SIG-M5 (cell line): ENCODE results near the gene MPHOSPH9.
"Not testable (repeated sequence)": the region's sequence is repeated elsewhere in the genome, so short reads cannot be mapped to it uniquely, and the experiment has no call there.

ENCODE experiments used
- DNase-seq: peaks from one replicate; lab custom pipeline; 2025; lab: John Stamatoyannopoulos, UW

Gene MPHOSPH9

DNA sequence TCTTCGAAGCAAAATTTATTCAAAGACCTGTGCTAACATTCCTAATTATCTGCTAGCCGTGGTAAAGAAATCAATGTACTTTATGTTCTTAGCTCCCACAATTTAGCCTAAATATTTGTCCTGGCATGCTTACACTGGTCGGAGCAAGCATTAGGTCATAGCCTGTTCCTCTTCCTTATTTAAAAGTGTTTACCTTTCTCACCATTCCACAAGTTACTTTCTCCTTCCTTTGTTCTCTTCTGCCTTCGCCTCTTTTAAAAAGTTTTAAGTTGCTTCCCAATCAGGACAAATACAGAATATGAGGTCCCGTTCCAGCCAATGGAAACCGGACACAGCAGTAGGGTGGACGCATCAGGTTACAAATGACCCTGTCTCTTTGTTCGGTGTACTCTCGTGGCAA lies 27.1 kb upstream of the MPHOSPH9 start:
- no peak for DNase-seq

DNA sequence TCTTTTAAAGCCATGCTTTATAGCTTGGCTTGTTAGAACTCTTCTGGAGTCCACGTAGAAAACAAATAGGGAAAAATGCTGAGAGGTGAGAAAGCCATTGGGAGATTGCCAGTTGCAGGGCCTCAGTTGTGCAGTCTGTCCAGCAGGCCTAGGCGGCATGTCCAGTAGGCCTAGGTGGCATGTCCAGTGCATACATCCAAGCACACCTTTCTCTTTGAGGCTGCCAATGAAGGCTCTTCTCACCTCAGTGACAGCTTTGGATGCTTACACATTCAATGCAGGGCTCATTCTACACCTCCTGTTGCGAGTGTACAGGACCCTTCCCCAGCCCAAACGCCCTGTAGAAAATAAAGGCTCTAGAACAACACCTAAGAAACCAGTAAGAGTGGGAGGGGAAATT lies 25.7 kb upstream of the MPHOSPH9 start:
- no peak for DNase-seq

DNA sequence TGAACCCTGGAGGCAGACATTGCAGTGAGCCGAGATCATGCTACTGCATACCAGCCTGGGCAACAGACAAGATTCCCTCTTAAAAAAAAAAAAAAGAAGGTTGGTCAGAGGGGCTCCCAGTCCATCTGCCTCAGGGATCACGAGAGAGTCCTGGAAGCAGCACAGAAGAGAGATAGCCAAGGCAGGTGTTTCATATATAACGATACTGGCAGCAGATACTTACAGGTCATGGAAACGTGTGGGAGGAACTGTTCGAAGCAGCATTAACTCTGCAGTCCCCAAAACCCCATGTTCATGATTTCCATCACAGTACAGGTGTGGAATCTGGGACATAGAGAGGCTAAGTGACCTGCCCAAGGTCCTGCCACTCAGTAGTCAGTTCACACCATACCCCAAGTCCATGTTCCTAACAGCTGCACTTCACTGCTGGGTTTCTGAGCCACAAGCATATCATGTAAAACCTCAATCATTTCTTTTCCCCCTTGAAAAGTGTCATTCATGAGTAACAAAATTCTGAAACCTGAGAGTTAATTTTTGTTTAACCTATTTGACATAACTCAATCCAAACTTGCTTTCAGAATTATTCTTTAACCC lies 22.0 kb upstream of the MPHOSPH9 start:
- DNase-seq: no peak

GRCh38 chr12:123253641-123254459 lies 20.9 kb upstream of the MPHOSPH9 start:
- no peak for DNase-seq

- DNase-seq: not testable (repeated sequence)
These were observed 19.4 kb upstream of the MPHOSPH9 start for GRCh38 chr12:123252365-123252764.

DNA sequence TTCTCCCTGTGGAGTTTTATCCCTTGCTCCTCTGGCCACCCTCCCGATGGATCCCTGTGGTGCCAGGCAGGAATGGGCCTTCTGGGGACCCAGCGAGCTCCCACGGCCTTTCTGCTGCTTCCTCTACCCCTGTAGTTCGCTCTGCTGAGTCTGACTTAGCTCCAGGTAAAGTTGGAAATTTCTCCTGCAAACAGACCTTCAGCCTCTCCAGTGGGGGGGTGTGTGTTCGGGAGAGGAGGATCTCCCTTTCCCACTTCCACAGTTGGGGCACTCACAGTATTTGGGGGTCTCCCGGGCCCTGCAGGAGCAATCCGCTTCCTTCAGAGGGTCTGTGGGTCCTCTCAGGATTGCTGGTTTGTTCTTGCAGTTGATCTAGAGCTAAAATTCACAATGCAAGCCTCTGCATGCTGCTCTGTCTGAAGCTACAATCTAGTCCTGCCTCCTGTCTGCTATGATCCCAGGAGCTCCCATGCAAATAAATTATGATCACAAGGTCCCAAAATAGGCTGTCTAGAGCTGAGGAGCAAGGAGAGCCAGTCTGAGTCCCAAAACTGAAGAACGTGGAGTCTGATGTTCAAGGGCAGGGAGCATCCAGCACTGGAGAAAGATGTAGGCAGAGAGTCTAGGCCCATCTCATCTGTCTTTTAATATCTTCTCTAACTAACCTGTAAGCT lies 18.6 kb upstream of the MPHOSPH9 start:
- DNase-seq: no peak

- DNase-seq: no peak
These were observed 17.8 kb upstream of the MPHOSPH9 start for GRCh38 chr12:123250471-123251383.

- not testable (repeated sequence) for DNase-seq
These were observed 16.2 kb upstream of the MPHOSPH9 start for GRCh38 chr12:123248996-123249741.

DNA sequence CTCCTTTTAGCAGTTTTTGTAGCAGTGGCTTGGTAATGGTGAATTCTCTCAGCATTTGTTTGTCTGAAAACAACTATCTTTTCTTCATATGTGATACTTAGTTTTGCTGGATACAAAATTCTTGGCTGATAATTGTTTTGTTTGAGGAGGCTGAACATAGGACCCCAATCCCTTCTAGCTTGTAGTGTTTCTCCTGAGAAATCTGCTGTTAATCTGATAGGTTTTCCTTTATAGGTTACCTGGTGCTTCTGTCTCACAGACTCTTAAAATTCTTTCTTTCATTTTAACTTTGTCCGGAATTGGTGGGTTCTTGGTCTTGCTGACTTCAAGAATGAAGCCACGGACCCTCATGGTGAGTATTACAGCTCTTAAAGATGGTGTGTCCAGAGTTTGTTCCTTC lies 15.2 kb upstream of the MPHOSPH9 start:
- not testable (repeated sequence) for DNase-seq

GRCh38 chr12:123245678-123246077 lies 12.7 kb upstream of the MPHOSPH9 start:
- no peak for DNase-seq

DNA sequence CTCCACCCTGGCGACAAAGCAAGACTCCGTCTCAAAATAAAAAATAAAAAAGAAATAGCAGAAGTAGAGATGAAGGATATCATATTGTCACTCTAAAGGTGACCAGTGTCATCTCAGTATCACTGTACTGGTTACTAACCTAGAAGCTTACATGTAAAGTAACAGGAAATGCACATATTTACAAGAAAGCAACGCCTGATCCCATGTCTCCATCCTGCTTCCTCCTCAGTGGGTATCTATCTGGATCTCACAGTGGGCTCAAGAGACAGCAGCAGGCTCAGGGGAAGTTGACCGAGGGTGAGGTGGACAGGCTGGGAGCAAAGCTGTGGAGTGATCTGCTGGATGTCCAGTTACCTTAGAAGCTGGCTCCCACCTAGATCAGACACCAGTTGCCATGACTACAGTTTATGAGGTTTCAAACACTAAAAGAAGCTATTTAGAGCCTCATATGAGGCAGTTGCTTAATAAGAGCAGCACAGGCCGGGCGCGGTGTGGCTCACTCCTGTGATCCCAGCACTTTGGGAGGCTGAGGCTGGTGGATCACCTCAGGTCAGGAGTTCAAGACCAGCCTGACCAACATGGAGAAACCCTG lies 10.8 kb upstream of the MPHOSPH9 start:
- no peak for DNase-seq

DNA sequence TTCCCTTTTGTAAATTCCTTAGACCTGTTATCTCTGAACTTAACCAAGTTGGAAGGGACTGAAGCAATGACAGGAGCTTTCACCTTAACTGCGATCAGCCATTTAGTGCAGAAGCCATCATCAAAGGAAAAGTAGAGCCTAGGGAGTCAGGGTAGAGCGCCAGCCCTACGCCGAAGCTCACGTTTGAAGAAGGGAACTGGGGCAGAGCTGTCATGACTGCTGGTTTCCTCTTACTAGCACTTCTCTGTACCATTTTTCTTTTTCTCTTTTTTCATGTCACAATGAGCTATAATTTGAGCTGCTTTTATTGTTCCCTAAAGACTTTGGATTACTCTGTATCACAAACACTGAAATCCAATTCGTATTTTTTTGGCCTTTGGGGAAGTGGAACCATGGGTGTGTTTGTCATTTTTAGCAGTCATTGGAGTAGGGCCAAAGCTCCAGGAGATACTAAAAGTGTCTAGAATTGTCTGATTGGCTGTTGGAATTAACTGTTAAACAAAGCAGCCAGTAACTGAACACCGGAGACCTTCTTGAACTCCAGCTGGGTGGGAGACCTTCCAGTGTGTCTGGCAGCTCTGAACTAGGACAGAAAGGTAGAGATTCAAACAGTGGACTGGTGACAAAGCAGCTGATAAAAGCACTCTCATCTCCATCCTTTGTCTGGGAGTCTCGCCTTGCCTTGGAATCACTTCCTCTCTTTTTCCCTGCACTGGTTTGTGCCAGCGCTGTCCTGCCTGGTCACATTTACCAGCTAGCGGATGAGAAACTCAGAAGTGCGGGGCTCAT lies 9.4 kb upstream of the MPHOSPH9 start:
- DNase-seq: no peak

- DNase-seq: no peak
These were observed 6.0 kb upstream of the MPHOSPH9 start for GRCh38 chr12:123238961-123239360.

GRCh38 chr12:123238330-123238682 lies 5.4 kb upstream of the MPHOSPH9 start:
- DNase-seq: no peak

DNA sequence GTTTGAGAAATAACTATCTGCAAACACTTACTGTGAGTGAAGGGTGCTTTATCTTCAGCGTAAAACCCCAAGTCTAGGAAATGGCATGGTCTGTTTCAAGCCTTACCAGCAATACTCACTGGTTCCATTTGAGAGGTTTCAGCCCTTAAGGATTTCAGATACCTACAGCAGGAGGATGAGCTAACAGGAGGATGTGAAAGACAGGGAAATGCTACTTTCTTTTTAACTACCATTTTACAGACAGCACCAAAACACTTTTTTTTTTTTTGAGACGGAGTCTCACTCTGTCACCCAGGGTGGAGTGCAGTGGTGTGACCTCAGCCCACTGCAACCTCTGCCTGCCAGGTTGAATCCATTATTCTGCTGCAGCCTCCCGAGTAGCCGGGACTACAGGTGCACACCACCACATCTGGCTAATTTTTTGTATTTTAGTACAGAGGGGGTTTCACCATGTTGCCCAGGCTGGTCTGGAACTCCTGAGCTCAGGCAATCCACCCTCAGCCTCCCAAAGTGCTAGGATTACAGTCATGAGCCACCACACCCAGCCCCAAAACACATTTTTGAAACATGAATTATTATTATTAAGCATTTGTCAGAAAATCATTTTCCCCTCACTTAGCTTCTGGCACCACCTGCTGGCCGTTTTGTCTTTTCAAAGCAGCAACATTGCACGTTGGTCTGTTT lies 4.8 kb upstream of the MPHOSPH9 start:
- no peak for DNase-seq

DNA sequence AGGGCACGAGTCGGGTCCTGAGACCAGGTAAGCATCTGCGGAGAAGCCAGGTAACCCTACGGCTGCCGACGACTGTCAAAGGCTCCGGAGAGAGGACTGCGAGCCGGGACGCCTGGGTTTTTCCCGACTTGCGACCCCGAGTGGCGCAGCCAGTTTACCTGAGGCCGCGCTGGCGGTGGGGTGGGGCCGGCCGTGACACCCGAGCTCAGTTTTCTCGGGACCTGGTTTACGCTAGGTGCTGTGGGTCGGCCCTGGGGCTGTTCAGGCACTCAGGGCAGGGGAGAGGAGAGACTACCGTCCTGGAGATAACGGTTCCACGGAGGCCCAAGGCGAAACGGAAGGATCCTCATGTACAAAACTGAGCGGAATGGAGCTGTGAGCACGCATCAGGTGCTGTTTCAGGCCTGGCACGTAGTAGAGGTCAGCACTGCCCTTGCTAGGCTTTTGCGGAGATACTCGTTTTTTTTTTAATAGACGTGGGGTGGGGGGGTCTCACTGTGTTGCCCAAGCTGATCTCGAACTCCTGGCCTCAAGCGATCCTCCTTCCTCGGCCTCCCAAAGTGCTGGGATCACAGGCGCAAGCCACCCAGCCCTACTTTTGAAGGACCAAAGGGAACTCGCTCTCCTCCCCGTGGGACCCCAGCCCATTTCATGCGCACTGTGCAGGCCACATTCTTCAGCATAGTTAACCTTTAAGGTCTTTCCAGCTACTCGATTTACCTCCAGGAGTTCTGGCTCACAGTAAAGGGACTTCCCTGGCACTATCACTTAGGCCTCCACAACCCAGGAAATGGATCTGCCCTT lies 766 bp upstream of the MPHOSPH9 start:
- no peak for DNase-seq

DNA sequence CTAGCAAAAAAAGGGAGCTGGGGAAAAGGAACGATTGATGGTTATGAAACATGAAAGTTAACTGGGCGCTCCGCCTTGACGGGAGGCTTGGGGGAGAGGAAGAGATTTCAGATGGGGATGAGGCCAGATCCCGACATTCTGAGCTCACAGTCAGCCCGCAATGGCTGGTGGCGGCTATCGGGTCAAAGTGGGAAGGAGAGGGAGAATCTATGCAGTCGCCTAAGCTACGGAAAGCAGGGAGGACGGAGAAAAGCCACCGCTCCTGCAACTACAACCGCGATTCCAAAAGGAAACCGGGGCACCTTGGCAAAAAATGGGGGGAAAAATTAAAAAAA lies 502 bp downstream of the MPHOSPH9 start:
- DNase-seq: no peak

DNA sequence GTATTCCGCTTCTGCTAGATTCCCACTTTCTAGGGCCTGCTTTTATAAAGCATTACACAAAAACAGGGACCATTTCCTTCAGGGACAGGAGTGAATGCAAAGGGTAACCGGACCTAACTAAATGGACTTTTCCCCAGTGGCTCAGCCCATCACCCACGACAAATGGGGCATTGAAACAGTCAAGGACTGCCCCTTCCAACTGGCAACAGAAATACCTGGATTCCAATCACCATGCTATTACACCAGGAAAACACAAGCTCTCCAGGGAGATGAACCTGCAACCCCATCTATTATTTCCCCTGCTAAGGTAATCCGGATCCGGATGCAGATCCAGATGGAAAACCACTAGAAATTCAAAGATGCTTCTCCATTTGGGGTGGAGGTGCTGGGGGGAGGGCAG lies 1.0 kb downstream of the MPHOSPH9 start:
- no peak for DNase-seq

- no peak for DNase-seq
These were observed 3.9 kb downstream of the MPHOSPH9 start for GRCh38 chr12:123229051-123229450.
